GOT3 (cell line): ENCODE measurements around the gene ACTRT2.

Experiments used
- DNase-seq: peaks from one replicate; lab custom pipeline; 2025; ENCODE audit warnings: mixed read lengths; lab: John Stamatoyannopoulos, UW

Gene ACTRT2

DNA sequence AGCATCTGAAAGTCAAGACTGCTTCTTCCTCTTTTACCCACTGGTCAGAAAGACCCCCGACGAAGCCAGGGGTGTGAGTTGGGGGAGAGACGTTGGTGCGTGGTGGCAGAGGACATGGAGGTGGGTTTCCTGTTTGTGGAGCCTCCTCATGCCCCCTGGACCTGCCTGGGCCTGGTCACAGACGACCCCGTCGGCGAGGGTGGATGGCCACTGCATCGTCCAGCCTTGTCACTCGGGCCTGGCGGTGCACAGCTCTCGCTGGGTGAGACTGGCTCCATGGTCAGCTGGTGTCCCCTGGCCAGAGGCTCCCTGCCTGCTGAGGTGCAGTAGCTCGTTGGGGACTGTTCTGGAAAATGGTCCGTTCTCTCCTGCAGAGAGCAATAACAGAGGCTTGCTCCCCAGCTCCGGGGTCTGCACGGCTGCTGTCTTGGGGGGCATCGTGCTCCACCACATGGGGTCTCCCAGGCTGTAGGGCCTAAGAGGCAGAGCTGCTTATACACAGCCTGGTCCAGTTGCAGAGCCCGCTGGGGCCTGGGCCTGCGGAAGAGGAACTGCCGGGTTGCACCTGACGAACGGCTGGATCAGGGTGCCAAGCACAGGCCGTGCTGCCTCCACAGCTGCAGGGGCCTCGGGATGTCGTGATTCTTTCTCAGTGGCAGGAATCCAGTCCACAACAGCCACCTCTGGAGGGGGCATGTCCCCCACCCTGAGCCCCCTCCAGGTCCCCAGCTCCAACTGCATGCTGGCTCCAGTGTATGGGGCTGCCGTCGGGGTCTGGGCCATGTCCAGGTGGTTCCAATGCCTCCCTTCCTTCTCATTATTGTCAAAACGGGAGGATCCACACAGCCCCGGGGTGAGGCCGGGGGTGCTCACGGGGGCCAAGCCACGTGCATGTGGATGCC is 18.0 kb upstream of the ACTRT2 start:
- no peak for DNase-seq

DNA sequence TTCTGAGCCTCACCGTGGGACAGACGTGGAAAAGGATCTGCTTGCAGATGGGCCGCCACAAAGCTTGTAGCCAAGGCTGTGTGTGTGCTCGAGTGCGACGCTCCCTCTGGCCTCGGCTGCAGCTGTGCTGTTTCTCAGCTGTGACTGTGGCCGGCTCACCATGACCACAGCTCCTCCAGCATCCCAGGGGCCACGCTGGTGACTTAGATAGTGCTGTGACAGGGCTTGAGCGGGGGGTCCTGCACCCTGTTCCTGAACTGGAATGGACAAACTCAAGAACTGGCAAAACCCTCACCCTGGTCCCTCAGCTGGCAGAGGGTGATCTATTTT is 17.4 kb upstream of the ACTRT2 start:
- no peak for DNase-seq

GRCh38 chr1:3004285-3005205 is 16.7 kb upstream of the ACTRT2 start:
- DNase-seq: no peak

DNA sequence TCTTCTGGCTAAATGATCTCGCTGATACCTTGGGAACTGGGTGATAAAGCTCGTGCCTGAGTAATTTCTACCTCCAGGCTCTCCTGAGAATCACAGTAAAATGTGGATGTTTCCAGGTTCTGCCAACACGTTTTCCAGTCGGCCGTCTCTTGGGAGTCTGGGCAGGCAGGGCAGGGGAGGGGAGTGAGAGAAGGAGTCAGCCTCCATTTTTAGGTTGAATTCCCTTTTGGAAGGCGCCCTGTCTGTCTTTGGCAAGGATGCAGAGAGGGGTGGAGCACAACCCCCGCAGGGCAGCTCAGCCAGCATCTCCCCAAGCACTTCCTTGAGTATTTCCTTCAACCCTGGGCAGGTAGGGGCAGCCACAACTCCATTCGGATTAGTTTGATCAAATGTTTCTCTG is 15.5 kb upstream of the ACTRT2 start:
- no peak for DNase-seq

DNA sequence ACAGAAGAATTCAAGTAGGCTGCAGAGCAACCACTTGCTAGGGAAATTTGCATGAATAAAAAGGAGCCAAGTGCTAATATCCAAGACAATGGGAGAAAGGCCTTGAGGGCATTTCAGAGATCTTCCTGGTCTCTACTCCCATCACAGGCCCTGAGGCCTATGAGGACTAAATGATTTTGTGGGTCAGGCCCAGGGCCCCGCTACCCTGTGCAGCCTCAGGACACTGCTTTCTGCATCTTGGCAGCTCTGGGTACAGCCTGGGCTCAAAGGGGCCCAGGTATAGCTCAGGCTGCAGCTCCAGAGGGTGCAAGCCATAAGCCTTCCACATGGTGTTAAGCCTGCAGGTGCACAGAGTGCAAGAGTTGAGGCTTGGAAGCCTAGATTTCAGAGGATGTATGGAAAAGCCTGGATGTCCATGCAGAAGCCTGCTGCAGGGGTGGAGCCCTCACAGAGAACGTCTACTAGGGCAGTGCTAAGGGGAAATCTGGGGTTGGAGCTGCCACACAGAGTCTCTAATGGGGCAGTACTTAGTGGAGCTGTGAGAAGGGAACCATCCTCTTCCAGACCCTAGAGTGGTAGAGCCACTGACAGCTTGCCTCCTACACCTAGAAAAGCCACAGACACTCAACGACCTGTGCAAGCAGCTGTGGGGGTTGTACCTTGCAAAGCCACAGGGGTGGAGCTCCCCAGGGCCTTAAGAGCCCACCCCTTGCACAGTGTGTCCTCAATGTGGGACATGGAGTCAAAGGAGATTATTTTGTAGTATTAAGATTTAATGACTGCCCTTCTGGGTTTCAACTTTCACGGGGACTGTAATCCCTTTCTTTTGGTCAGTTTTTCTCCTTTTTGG is 13.7 kb upstream of the ACTRT2 start:
- DNase-seq: no peak

- DNase-seq: no peak
Observed at GRCh38 chr1:3009021-3009420, 12.2 kb upstream of the ACTRT2 start.

DNA sequence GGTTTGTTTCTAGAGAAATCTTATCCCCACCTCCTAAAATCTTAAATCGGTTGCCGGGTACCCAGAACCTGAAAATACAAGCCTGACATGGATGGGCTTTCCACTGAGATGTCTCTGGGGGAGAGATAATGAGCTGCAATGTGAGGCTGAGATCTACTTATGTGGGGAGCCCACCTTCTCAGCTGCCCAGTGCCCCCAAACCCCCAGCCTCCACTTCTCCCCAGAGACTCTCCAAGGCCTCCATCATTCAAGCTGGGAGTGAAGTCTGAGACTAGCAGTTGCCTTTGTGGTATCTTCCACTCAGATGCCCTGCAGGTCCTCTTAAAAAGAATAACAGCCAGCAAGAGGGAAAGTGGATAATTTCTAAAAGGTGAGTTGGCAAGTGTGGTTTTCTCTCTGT is 11.7 kb upstream of the ACTRT2 start:
- DNase-seq: no peak

- DNase-seq: no peak
Observed at GRCh38 chr1:3011127-3011526, 10.1 kb upstream of the ACTRT2 start.

DNA sequence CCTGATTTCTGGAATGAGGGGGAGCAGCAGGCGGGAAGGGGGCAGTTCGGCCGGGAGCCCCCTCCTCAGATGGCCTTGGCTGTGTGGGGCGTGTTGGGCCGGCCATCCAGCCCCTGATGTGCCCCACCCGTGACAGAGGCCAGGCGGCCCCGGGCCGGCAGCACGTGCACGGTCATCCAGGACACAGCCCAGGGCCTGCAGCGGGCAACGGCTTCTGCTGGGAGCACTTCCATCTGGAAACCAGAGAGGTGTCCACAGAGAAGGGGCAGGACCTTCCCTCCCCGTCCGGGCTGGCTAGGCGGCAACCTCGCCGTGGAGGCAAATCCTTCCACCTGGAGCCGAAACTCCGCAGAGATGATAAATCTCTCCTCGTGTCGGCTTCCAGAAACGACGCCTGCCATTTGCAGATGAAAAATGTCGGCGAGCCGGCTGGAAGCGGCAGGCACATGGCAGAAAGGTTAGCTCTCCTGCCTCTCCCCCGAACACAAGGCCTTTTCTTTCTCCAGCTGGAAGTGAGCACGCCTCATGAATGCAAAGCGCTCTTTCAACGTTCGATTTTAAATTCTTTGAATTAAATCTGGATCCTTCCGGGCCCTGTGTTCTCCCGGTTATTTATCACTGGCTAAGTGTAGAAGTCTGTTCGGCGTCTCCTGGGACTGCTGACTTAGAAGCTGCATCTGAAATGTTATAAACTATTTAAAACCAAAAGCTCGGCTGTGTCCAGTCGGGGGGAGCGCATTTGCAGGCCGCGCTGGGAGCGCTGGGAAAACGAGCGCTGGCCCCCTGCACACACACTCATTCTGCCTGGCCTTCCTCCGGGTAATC is 9.4 kb upstream of the ACTRT2 start:
- no peak for DNase-seq

DNA sequence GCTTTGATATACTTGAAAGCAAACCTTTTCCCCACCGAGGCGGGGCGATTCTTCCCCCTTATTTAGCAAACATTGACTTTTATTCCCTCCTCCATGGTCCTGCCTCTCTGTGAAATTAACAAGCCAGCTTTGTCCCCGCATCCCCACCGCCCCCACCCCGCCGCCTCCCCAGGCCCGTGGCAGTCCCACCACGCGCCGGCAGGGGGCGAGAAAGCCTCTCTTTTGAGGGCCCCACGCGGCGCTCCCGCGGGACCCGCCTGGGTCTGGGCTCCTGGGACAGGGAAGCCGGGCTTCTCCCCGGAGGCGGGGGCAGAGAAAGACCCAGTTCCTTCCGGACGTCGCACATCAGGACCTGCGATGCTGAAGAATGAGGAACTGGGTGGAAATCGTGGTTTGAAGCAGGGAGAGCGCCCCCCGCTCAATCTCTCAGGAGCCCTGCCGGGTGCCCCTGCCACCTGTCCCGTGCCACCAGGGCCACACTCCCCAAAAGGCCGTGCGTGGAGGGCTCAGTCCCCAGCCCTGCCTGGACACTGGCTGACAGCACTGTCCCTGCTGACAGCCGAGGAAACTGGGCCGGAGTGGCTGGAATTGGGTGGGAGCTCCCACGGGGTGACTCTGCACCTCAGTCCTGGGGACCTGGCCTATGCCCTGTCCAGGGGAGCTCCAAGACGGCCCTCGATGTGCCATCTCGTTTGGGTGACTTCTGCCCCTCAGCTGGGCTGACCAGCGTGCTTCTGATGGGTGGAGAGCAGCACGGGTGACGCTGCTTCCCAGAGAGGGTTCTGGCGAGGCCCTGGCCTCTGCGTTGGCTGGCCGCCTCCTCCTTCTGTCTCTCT is 8.6 kb upstream of the ACTRT2 start:
- no peak for DNase-seq

DNA sequence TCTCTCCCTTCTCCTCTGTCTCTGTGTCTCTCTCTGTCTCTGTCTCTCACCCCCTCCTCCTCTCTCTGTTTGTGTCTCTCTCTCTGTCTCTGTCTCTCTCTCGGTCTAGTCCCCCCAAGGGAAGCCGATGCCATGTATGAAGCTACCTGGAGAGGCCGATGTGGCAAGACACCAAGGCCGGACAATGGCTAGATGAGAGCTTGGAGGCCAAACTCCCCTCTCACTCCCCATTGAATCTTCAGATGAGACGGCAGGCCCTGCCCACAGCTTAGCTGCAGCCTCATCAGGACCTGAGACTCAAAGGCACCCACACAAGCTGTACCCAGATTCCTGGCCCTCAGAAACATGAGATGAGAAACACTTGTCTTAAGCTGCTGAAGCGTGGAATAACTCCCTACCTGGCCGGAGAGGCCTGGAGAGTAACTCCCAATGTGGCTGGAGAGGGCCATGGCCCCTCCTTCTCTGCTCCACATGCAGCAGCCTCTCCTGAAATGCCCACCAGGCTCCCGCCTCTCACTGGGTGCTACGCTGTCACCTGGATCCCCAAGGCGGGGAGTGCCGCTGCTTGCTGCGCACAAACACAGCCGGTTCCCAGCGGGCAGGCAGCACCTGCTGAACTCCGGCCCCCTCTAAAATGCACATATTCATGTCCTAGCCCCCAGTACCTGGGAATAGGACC is 7.8 kb upstream of the ACTRT2 start:
- no peak for DNase-seq

DNA sequence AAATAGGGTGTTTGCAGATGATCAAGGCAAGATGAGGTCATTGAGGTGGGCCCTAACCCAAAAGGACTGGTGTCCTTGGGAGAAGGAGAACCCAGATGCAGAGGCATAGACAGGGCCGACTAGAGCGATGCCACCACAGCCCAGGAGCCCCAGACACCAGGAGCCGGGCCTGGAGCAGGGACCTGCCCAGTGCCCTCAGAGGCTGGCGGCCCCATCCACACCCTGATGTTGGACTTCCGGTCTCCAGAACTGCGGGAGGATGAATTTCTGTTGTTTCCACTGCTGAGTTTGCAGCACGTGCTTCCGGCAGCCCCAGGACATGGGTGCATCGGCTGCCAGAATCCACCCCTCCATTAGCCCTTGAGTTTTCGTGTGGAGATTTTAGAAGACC is 7.2 kb upstream of the ACTRT2 start:
- no peak for DNase-seq

DNA sequence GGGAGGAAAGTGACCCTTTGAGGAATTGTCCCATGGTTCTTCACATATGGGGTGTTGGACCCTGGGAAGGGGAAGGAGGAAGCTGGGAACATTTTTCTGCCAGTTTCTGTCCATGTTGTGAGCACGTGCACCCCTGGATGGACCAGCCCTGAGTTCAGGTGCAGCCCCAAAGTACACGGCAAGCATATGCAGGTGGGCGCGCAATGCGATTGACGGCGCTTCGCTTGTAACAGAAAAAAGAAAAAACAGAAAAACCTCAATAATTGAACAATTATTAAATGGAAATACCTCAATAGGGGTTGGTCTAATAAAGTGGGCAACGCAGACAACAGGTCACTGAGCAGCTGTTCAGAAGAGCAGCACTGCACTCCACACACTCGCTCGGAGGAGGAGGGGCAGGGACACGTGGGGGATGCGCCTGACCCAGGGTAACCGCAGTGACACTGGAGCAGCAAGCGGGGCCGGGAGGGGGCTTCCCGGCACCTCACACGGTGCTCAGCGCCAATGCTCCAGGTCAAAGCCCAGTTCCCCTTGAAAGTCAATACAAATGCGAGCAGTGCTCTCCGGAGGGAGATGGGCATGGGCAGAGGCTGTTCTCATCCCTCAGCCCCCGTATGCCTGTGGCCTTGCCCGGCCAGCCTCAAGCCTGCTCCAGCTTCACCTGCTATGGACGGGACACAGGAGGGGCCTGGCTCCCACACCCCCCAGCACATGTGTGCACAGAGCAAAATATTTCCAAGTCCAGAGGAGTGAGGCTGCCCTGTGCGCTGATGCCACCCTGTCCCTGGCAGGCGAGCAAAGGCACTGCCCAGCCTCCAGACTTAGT is 6.6 kb upstream of the ACTRT2 start:
- no peak for DNase-seq

- no peak for DNase-seq
Observed at GRCh38 chr1:3015269-3015635, 6.0 kb upstream of the ACTRT2 start.

DNA sequence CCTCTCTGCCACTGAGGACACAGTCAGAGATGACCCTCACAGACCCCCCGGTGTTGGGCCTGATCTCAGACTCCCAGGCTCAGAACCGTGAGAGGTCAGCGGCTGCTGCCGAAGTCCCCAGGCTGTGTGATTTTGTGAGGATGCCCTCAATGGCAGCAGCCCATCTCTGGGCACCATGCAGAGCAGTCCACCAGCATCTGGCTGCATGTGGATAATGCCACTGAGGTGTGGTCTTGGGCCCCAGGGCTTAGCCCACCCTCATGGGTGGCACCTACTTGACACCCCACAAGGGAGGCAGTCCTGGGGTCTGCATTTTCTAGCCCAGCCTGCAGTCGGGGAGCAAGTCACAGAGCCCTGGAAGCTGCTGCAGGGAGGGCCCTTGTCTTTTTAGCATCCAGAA is 5.5 kb upstream of the ACTRT2 start:
- DNase-seq: no peak

DNA sequence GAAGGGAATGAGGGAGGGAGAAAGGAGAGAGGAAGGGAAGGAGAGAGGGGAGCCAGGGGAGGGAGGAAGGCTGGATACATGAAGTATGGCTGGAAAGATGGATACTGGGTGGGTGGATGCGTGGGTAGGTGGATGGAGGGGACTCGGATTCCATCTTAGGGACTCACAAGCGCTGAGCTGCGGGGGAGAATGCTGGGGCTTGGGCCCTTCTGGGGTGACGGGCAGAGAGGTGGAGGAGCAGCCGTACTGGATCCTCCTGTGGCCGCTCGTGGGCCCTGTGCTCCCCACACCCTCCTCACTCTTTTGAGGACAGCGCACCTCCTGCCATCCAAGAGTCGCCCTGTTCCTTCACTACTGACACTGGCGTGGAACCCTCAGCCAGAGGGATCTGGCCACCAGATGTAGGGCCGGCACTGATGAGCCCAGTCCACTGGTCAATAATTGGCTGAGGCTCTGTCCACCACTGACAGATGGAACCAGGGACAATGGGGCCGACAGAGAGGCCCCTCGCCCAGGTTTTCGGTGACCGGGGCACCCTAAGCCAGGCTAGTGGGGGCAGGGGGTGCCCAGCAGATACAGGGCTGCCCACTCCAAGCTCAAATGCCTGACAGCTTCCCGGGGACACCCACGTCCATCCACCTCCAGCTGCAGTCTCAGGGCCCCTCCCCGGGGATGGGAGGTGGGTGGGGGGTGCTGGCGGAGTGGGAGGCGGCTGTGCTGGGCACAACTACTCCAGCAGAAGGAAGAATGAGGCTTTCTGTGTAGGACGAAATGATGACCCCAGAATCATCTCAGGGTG is 4.4 kb upstream of the ACTRT2 start:
- no peak for DNase-seq

- DNase-seq: no peak
Observed at GRCh38 chr1:3017440-3018050, 3.7 kb upstream of the ACTRT2 start.

DNA sequence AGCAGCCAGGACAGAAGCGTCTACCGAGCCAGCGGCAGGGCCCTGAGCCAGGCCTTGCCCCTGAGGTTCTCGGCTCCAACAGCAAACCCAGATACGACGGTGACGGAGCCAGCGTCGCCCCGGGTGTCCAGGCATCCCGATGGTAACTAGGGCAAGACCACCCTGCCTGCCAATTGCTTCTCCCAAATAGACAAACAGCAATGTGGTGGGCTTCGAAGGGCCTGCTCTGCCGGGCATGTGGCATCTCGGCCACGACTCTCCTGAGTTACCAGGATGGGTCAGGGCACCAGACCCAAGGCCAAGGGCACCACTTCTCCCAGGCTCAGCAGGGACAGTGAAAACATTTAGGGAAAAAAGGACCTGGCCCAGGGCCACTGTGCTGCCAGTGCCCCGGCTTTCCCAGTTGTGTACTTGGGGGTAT is 3.2 kb upstream of the ACTRT2 start:
- no peak for DNase-seq
